HUES6 (cell line): ENCODE measurements around the gene GADL1.

Experiments used
- H3K27ac ChIP-seq: 2 replicates; pipeline ENCODE4 v1.7.0; 2013; ENCODE audit warnings: low read depth, mild to moderate bottlenecking, low read length, inconsistent platforms
- H3K27me3 ChIP-seq: 2 replicates; pipeline ENCODE4 v1.6.1; 2013; ENCODE audit warnings: low read length; ENCODE audit not compliant: control insufficient read depth, insufficient read depth
- H3K36me3 ChIP-seq: 2 replicates; pipeline ENCODE4 v1.6.1; 2013; ENCODE audit warnings: low read length; ENCODE audit not compliant: control insufficient read depth, insufficient read depth
- H3K4me1 ChIP-seq: 2 replicates; pipeline ENCODE4 v1.6.1; 2013; ENCODE audit warnings: low read length; ENCODE audit not compliant: control insufficient read depth, insufficient read depth
- H3K4me3 ChIP-seq: 2 replicates; pipeline ENCODE4 v1.5.1; 2013; ENCODE audit warnings: low read depth, low read length
- H3K9ac ChIP-seq: one replicate; pipeline ENCODE4 v1.6.1; 2013; ENCODE audit warnings: mild to moderate bottlenecking, low read length
- H3K9me3 ChIP-seq: 2 replicates; pipeline ENCODE4 v1.6.1; 2013; ENCODE audit warnings: low read depth, low read length; ENCODE audit not compliant: control insufficient read depth, insufficient read depth

The GADL1 gene

DNA sequence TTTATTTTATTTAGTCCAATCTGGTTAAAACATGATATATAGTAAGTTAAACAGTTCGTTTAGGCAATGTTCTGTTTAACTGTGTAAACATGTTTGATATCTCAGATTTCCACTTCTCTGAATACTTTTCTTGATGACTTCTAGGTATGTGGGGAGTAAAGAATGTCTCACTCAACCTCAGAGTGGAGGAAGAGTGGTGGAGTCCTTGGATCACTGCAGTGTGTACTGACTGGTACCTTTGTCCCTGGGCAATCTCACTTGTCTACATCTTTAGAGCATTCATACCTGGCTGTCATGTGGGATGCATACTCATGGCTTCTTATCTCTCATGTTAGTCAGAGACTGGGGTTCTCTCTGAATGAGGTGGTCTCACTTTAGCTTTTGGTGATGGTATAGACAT lies 15.6 kb downstream of the GADL1 start:
- Histone ChIP-seq H3K9me3 (peaks cover 8% of the 10 kb centered on the region; the same call in 1 of the 2 replicates), H3K27ac (no peak overlapping the region), H3K27me3 (no peaks in the 10 kb centered on the region)

DNA sequence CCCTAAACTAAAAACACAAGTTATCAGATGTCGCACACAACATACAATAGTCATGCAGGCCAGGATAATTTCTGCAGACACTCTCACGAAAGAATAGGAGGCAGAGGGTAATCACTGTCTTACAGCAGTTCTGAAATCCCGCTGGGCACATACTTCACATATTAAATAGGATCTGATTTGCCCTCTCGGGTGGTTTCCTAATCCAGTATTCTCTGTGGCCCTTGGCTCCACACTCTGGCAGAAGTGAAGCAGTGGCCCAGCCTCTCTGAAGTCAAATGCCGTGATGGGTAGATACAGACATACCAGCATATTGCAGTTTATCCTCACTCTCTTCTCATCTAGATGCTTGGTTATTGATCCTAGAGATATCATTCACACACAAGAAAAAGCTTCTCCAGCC lies 19.0 kb downstream of the GADL1 start:
- H3K36me3 ChIP-seq, result no peaks in the 10 kb centered on the region
- H3K27me3 ChIP-seq, result no peaks in the 10 kb centered on the region
- H3K4me3 ChIP-seq, result no peak overlapping the region
- no peak overlapping the region for H3K27ac ChIP-seq
- peaks cover 5% of the 10 kb centered on the region; the same call in 1 of the 2 replicates for H3K9me3 ChIP-seq
- no peak overlapping the region for H3K9ac ChIP-seq
- no peaks in the 10 kb centered on the region for H3K4me1 ChIP-seq

More for the DNA sequence above, 15.6 kb downstream of the GADL1 start:
- no peaks in the 10 kb centered on the region for H3K4me1 ChIP-seq
- H3K4me3 ChIP-seq, result no peak overlapping the region
- no peaks in the 10 kb centered on the region for H3K36me3 ChIP-seq
- H3K9ac ChIP-seq, result no peak overlapping the region

DNA sequence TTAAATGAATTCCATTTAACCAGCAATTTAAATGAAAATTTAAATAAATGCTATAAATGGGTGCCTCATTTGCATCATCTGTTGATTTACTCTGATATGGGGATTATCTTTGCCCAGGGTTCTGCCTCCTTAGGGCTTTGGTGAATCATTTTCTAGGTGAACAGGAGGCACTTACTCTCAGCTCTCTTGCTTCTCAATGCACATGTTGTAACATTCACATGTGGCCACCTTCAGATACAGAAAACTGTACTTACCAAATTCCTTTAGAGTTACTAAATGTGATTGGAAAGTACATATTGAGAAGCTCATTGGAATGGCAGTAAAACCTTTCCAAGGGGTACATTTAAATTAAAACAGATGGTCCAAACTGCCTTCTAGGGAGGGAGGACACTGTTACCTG lies 20.8 kb downstream of the GADL1 start:
- Histone ChIP-seq H3K36me3 (no peaks in the 10 kb centered on the region), H3K27ac (no peak overlapping the region), H3K9ac (no peak overlapping the region), H3K9me3 (no peaks in the 10 kb centered on the region), H3K27me3 (no peaks in the 10 kb centered on the region), H3K4me1 (no peaks in the 10 kb centered on the region), H3K4me3 (no peak overlapping the region)

DNA sequence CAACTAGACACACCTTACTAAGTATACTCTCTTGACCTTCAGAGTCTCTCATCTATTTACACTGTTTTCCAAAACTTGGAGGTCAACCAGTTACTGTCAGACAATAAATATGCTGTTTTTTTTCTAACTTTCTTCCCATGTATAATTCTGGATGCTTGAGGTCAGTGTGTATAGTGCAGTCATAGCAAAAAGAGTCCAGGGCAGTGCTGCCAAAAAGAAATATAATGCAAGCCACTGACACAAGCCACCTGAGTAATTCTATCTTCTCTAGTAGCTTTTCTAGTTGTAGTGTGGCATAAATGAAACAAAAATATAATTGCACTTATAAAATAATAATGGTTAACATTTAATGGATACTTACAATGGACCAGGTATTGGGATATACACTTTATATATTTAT lies 21.6 kb downstream of the GADL1 start:
- Histone ChIP-seq H3K27ac (no peak overlapping the region), H3K4me1 (no peaks in the 10 kb centered on the region), H3K36me3 (no peaks in the 10 kb centered on the region), H3K4me3 (no peak overlapping the region), H3K9me3 (no peaks in the 10 kb centered on the region), H3K9ac (no peak overlapping the region), H3K27me3 (no peaks in the 10 kb centered on the region)

DNA sequence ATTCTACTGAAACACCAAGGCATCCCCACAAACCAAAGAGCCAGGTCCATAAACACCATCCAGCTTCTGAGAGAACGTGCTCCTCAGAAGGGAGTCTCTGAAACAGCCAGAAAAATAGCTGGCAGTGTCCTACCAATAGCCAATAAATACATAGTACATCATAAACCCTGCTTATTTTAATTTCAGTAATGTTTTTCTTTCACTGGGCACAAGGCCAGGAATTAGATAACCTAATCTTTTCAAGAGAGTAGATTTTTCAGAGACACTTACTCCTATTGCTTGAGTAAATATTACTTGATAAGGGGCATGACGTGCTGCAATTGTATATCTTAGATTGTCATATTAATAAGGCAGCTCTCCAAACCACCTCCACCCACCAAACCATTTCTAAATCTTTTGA lies 22.7 kb downstream of the GADL1 start:
- no peak overlapping the region for H3K4me3 ChIP-seq
- H3K27me3 ChIP-seq, result no peaks in the 10 kb centered on the region
- H3K27ac ChIP-seq, result no peak overlapping the region
- no peak overlapping the region for H3K9ac ChIP-seq
- H3K36me3 ChIP-seq, result no peaks in the 10 kb centered on the region
- no peaks in the 10 kb centered on the region for H3K4me1 ChIP-seq
- H3K9me3 ChIP-seq, result no peaks in the 10 kb centered on the region

DNA sequence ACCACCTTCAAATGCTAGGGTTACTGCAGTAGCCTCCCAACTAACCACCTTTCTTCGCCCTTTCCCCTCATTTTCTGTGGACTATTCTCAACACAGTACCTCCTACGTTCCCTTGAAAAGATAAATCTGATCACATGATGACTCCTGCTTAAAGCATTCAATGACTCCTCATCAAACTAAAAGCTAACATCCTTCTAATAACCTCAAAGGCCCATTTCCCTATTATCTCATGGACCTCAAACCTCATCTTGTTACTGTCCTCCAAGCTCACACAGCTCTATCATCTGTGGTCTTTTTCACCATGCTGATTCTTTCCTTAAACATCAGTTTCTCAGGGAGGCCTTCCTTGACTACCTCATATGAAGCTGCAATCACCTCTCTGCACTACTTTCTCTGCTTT lies 29.6 kb downstream of the GADL1 start:
- Histone ChIP-seq H3K27ac (no peak overlapping the region), H3K4me3 (no peak overlapping the region)

DNA sequence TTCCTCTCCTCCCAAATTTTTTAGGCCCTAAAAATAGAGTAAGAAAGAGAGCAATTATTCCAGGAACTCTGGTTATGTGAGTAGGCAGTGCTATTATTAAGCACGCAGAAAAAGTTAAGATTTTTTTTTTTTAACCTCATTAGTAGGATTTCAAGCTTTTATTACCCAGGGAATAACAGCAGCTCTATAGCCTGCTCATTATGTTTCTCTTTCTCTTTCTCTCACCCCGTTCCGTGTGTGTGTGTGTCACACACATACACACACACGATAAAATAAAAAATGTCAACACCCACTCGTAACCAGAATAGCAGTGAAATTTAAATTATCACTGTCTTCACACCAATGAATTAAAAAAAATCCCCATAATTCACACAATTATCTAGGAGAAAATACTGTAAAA lies 30.3 kb downstream of the GADL1 start:
- Histone ChIP-seq H3K27me3 (no peaks in the 10 kb centered on the region), H3K9me3 (no peaks in the 10 kb centered on the region), H3K4me1 (peaks cover 5% of the 10 kb centered on the region; the same call in 1 of the 2 replicates), H3K4me3 (no peak overlapping the region), H3K36me3 (no peaks in the 10 kb centered on the region), H3K27ac (no peak overlapping the region), H3K9ac (no peak overlapping the region)

More for the DNA sequence above, 29.6 kb downstream of the GADL1 start:
- H3K9me3 ChIP-seq, result no peaks in the 10 kb centered on the region
- H3K4me1 ChIP-seq, result peaks cover 5% of the 10 kb centered on the region; the same call in 1 of the 2 replicates
- H3K9ac ChIP-seq, result no peak overlapping the region
- no peaks in the 10 kb centered on the region for H3K36me3 ChIP-seq
- no peaks in the 10 kb centered on the region for H3K27me3 ChIP-seq

DNA sequence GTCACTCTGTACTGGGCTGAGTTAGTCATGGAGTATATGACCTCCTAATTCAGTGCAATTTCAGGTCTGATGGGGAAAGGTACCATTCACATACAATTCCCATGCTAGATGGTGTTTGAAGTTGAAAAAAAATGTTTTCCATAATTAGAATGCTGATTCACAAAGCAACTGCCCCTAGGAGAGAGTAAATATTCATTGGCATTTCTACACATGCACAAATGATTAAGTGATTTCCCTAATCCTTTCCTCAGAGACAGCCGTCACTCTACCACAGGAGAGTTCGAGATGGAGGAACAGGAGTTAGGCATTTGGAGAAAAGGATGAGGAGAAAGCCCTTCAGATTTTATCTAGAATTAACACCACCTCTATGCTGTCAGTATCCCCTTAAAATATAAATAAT lies 32.5 kb downstream of the GADL1 start:
- H3K9ac ChIP-seq, result no peak overlapping the region
- H3K9me3 ChIP-seq, result no peaks in the 10 kb centered on the region
- H3K27me3 ChIP-seq, result no peaks in the 10 kb centered on the region
- H3K36me3 ChIP-seq, result no peaks in the 10 kb centered on the region
- H3K4me3 ChIP-seq, result no peak overlapping the region
- peaks cover 5% of the 10 kb centered on the region; the same call in 1 of the 2 replicates for H3K4me1 ChIP-seq
- no peak overlapping the region for H3K27ac ChIP-seq

DNA sequence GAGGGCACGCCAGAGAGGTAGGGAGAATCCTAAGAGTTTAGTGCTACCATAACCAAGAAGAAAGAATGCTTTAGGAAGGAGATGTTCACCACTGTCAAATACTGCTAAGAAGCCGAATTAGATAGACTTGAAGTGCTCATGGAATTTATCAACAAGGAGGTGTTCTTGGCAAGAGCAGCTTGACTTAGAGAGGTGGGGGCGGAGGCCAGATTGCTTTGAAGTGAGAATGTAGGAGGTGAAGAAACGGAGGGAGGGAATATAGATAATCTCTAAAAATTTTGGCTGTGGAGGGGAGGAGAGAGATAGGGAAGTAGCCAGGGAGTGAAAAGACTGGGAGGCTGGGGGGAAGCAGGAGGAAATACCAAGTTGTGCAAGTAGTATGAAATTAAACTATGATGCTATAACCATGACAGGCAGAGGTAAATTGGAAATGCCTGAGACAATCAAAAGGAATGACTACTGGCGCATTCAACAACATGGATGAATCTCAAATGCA lies 35.5 kb downstream of the GADL1 start:
- Histone ChIP-seq H3K27me3 (no peaks in the 10 kb centered on the region), H3K27ac (no peak overlapping the region), H3K9me3 (no peaks in the 10 kb centered on the region), H3K4me3 (no peak overlapping the region), H3K36me3 (no peaks in the 10 kb centered on the region), H3K4me1 (peaks cover 3% of the 10 kb centered on the region; the same call in 1 of the 2 replicates), H3K9ac (no peak overlapping the region)

DNA sequence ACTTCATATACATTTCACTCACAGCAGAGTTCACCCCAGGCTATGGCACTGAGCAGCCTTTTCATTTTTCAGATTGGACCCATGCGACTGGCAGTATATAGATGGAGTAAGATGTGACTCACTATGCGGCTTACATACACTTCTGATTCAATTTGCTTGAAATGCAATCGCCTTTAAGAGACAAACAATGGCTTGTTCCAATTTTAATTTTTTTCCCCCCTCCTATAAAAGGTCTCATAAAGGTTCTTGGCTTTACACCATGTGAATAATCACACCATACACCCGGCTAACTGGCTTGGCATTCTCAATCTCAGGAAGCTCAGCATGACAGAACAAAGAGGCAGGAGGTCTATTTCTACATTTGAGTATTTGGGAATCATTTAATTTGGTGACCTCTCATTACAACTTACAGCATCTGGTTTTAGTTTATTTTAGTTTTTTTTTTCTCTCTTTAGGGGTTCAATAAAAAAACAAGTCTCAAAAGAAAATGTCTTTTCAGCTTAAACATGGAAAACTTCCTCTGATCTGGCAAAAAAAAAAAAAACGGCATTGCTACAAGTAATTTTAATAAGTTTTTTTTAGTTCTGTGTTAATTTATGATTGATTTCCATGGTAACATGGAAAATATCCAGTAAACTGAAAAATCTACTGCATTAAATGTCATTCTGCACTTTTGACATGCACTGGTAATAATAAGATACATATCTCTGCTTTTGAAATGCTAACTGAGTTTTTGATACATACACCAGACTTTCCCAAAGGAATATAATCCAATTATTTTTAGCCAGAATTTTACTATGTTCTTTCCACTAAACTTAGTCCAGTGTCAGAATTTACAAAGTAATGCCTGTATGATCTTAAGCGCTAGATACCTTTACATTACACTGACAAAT lies 38.8 kb downstream of the GADL1 start:
- H3K27me3 ChIP-seq, result no peaks in the 10 kb centered on the region
- no peaks in the 10 kb centered on the region for H3K9me3 ChIP-seq
- H3K9ac ChIP-seq, result no peak overlapping the region
- no peaks in the 10 kb centered on the region for H3K4me1 ChIP-seq
- H3K36me3 ChIP-seq, result no peaks in the 10 kb centered on the region
- H3K27ac ChIP-seq, result no peak overlapping the region
- H3K4me3 ChIP-seq, result no peak overlapping the region

DNA sequence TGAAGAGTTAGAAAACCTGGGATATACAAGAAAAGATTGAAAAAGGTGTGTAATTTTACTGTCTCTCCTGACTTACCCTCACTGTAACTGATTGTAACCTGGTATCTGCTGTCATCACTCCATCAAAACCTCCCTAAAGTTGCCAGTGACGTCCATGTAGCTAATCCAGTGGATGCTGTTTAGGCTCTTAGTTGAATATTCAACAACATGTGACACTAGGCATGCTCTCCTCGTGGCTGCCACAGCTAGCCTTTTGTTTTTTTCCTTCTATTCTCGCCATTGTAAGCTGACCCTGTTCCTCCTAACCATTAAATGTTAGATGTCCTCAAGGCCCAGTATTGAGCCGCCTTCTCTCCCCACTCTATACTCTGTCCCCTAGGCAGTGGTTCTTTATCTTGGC lies 41.6 kb downstream of the GADL1 start:
- Histone ChIP-seq H3K27ac (no peak overlapping the region), H3K4me3 (no peak overlapping the region)

More for the DNA sequence above, 41.6 kb downstream of the GADL1 start:
- Histone ChIP-seq H3K9ac (no peak overlapping the region), H3K4me1 (no peaks in the 10 kb centered on the region), H3K27me3 (no peaks in the 10 kb centered on the region), H3K36me3 (no peaks in the 10 kb centered on the region), H3K9me3 (no peaks in the 10 kb centered on the region)
